ENCODE data around the gene TLE4. TPM values are rescaled to one million over a fixed set of nuclear protein-coding genes. Genes with fewer than 3 reads are reported as not detected.

Gene TLE4
- total and polyA plus RNA-seq, 10 of the 15 experiments (the other 5 are each of a cell fraction or from before 2014, with no cell fraction given) = 5.3 to 53.3 (median 23.3) TPM

GRCh38 chr9:79619930-79620329 lies 48.2 kb downstream of the TLE4 start:
- no peaks in the 10 kb centered on the region for H3K79me2 ChIP-seq (ENCODE audit: control insufficient read depth, insufficient read depth, low read length)
- in situ Hi-C loops (cut with MboI) = no loop called here
- SMC1A ChIA-PET (ENCODE audit: uncharacterized antibody, unreplicated experiment) = interaction anchor here (1.1 to 1.3 kb wide), 3 partner anchors 46 to 61 kb away, joined by 3 to 5 read pairs (median 3); partner anchors contain the start of gene TLE4
- no TSS peak for BruUV-seq (replicated peaks)
- DNase-seq (ENCODE audit: low read depth, low spot score) (no peak), ATAC-seq (no peak), FAIRE-seq (no peak)
- no peak overlapping the region for H2AFZ ChIP-seq (ENCODE audit: control insufficient read depth, low read depth, low read length)
- H3K4me2 ChIP-seq (ENCODE audit: control insufficient read depth, insufficient read depth) = no peak overlapping the region
- H4K20me1 ChIP-seq (ENCODE audit: control insufficient read depth, insufficient read depth) = no peaks in the 10 kb centered on the region
- H3K9me3 ChIP-seq (replicated peaks; ENCODE audit: control insufficient read depth, insufficient read depth, low read length) = no peaks in the 10 kb centered on the region
- RAD21 ChIA-PET (ENCODE audit: unreplicated experiment) = interaction anchor here (1.0 kb wide), 1 partner anchor 49 kb away, joined by 4 read pairs; the partner anchor contains the start of gene TLE4
- no peak overlapping the region for H3K4me3 ChIP-seq
- intact Hi-C loops (cut with micrococcal nuclease; ENCODE audit: unreplicated experiment) = no loop called here
- POLR2A ChIA-PET = interaction anchor here (0.8 to 0.9 kb wide), 2 partner anchors 10 to 49 kb away, joined by 3 read pairs; partner anchors contain the start of gene TLE4
- peaks cover 10% of the 10 kb centered on the region for H3K4me1 ChIP-seq (ENCODE audit: control insufficient read depth, insufficient read depth, low read length)
- H3K27me3 ChIP-seq (replicated peaks in 1 of 2; ENCODE audit: control insufficient read depth in 2 of 2, insufficient read depth in 2 of 2, low read length in 1 of 2) = no peaks in the 10 kb centered on the region
- no peaks in the 10 kb centered on the region; a peak in 2 of 4 replicates for H3K36me3 ChIP-seq (ENCODE audit: control insufficient read depth in 2 of 2, insufficient read depth in 2 of 2, low read length in 1 of 2)
- no peak for TF ChIP-seq BACH1 (IDR thresholded peaks at IDR 0.05; ENCODE audit: borderline replicate concordance)
- no peak for TF ChIP-seq TARDBP (IDR thresholded peaks at IDR 0.05; ENCODE audit: borderline replicate concordance)
- TF ChIP-seq RFX5 (IDR thresholded peaks at IDR 0.05; ENCODE audit: low read depth, low read length) = no peak
- TF ChIP-seq PRDM15 (CRISPR knock-in tag; IDR thresholded peaks at IDR 0.05) = no peak
- TF ChIP-seq FOXK2 (IDR thresholded peaks at IDR 0.05) = no peak
- no peak for TF ChIP-seq CHD2 (IDR thresholded peaks at IDR 0.05; ENCODE audit: borderline replicate concordance, low read depth, low read length)
- TF ChIP-seq NKRF (conservative IDR thresholded peaks at IDR 0.05) = no peak
- no peak for TF ChIP-seq HDAC6 (IDR thresholded peaks at IDR 0.05; ENCODE audit: unreplicated experiment)
- TF ChIP-seq ELK1 (IDR thresholded peaks at IDR 0.05; ENCODE audit: low read depth, low read length) = no peak
- no peak for TF ChIP-seq POLR2AphosphoS5 (IDR thresholded peaks at IDR 0.05; ENCODE audit: low read length)
- TF ChIP-seq SUZ12 (IDR thresholded peaks at IDR 0.05; ENCODE audit: unreplicated experiment) = no peak
- TF ChIP-seq NFYB (IDR thresholded peaks at IDR 0.05; ENCODE audit: insufficient read depth, low read depth, low read length) = no peak
- TF ChIP-seq PAX5 (IDR thresholded peaks at IDR 0.05; ENCODE audit: borderline replicate concordance, low read depth, low read length) = no peak
- H3K27ac ChIP-seq (ENCODE audit: control insufficient read depth, insufficient read depth) = no peak overlapping the region
- CTCF ChIA-PET = interaction anchor here (1.2 kb wide), 1 partner anchor 38 kb away, joined by 3 read pairs; no protein-coding TSS in a partner anchor
- H3K9ac ChIP-seq (ENCODE audit: control insufficient read depth, insufficient read depth, low read length) = no peak overlapping the region
